BJ (cell line): ENCODE measurements around the gene ARHGAP26. TPM values are rescaled to one million over a fixed set of nuclear protein-coding genes. Genes with fewer than 3 reads are reported as not detected.

Experiments
- CTCF ChIA-PET: fragments of 350-600 bp; formaldehyde crosslinking; extraction: SDS; loops from one replicate; lab custom pipeline; 2021; ENCODE audit warnings: antibody characterized with exemption, inconsistent platforms; lab: Yijun Ruan, JAX
- POLR2A ChIA-PET: fragments of 300-600 bp; sonication (Branson Sonifier 250); formaldehyde crosslinking; extraction: SDS; loops from one replicate; lab custom pipeline; 2021; ENCODE audit warnings: antibody characterized with exemption; lab: Charles Lee
- DNase-seq: peaks from one replicate; pipeline ENCODE4 v3.0.0-alpha.2; 2011; ENCODE audit warnings: low read depth
- H3K27me3 ChIP-seq: 2 replicates; pipeline ENCODE4 v1.6.0; 2011; ENCODE audit warnings: low read length; ENCODE audit not compliant: control insufficient read depth, insufficient read depth
- H3K36me3 ChIP-seq: 2 replicates; pipeline ENCODE4 v1.5.1; 2011; ENCODE audit warnings: low read length; ENCODE audit not compliant: control insufficient read depth, insufficient read depth
- H3K4me3 ChIP-seq: 2 replicates; pipeline ENCODE4 v1.5.1; 2011; ENCODE audit warnings: low read depth, mild to moderate bottlenecking, control low read depth, low read length
- CTCF ChIP-seq: IDR thresholded peaks from 2 replicates; pipeline ENCODE4 v1.5.1; 2011; ENCODE audit warnings: low read depth, mild to moderate bottlenecking, control low read depth, inconsistent platforms, low read length, moderate library complexity; ENCODE audit not compliant: insufficient read depth
- polyA plus RNA-seq: library from polyadenylated mRNA; depleted of rRNA; stranded (reverse); fragments of >200 nt; gene quantifications from 2 replicates; pipeline ENCODE4 v1.2.3, GENCODE V29; 2011

Gene ARHGAP26
- polyA plus RNA-seq, 1 experiment: 4.8 TPM

GRCh38 chr5:142797420-142797819 is 27.2 kb downstream of the ARHGAP26 start:
- DNase-seq: no peak
- no peaks in the 10 kb centered on the region for H3K36me3 ChIP-seq
- peaks cover 1% of the 10 kb centered on the region; the same call in 1 of the 2 replicates for H3K27me3 ChIP-seq
- CTCF ChIA-PET: no interaction called here
- no peak overlapping the region for H3K4me3 ChIP-seq
- no peak for TF ChIP-seq CTCF
- POLR2A ChIA-PET: interaction anchor here (0.6 kb wide), 1 partner anchor 15 kb away, joined by 4 read pairs; no protein-coding TSS in a partner anchor

GRCh38 chr5:142798099-142798770 is 28.1 kb downstream of the ARHGAP26 start:
- H3K36me3 ChIP-seq: no peaks in the 10 kb centered on the region
- TF ChIP-seq CTCF: no peak
- no peak for DNase-seq
- POLR2A ChIA-PET: interaction anchor here (0.6 kb wide), 1 partner anchor 14 kb away, joined by 4 read pairs; no protein-coding TSS in a partner anchor
- CTCF ChIA-PET: no interaction called here
- H3K4me3 ChIP-seq: no peak overlapping the region
- peaks cover 1% of the 10 kb centered on the region; the same call in 1 of the 2 replicates for H3K27me3 ChIP-seq

- DNase-seq: no peak
- H3K36me3 ChIP-seq: no peaks in the 10 kb centered on the region
- ChIA-PET POLR2A (no interaction called here), CTCF (interaction anchor here (1.0 kb wide), 1 partner anchor 80 kb away, joined by 5 read pairs; no protein-coding TSS in a partner anchor)
- H3K4me3 ChIP-seq: no peak overlapping the region
- no peak for TF ChIP-seq CTCF
- H3K27me3 ChIP-seq: peaks cover 1% of the 10 kb centered on the region; the same call in 1 of the 2 replicates
Measured at GRCh38 chr5:142800776-142801494, 30.8 kb downstream of the ARHGAP26 start.

GRCh38 chr5:142801495-142801871 is 31.3 kb downstream of the ARHGAP26 start:
- no peak for DNase-seq
- Histone ChIP-seq H3K4me3 (no peak overlapping the region), H3K27me3 (peaks cover 1% of the 10 kb centered on the region; the same call in 1 of the 2 replicates), H3K36me3 (no peaks in the 10 kb centered on the region)
- no peak for TF ChIP-seq CTCF
- ChIA-PET CTCF (no interaction called here), POLR2A (no interaction called here)

- CTCF ChIA-PET: interaction anchor here (1.1 kb wide), 1 partner anchor 24 kb away, joined by 3 read pairs; no protein-coding TSS in a partner anchor
- POLR2A ChIA-PET: no interaction called here
- Histone ChIP-seq H3K4me3 (no peak overlapping the region), H3K27me3 (peaks cover 2% of the 10 kb centered on the region; the same call in 1 of the 2 replicates), H3K36me3 (no peaks in the 10 kb centered on the region)
- peak; percentile 63 for DNase-seq
- TF ChIP-seq CTCF: no peak
Measured at GRCh38 chr5:142803428-142804125, 33.4 kb downstream of the ARHGAP26 start.
